ENCODE data around the gene CDHR2.

DNA sequence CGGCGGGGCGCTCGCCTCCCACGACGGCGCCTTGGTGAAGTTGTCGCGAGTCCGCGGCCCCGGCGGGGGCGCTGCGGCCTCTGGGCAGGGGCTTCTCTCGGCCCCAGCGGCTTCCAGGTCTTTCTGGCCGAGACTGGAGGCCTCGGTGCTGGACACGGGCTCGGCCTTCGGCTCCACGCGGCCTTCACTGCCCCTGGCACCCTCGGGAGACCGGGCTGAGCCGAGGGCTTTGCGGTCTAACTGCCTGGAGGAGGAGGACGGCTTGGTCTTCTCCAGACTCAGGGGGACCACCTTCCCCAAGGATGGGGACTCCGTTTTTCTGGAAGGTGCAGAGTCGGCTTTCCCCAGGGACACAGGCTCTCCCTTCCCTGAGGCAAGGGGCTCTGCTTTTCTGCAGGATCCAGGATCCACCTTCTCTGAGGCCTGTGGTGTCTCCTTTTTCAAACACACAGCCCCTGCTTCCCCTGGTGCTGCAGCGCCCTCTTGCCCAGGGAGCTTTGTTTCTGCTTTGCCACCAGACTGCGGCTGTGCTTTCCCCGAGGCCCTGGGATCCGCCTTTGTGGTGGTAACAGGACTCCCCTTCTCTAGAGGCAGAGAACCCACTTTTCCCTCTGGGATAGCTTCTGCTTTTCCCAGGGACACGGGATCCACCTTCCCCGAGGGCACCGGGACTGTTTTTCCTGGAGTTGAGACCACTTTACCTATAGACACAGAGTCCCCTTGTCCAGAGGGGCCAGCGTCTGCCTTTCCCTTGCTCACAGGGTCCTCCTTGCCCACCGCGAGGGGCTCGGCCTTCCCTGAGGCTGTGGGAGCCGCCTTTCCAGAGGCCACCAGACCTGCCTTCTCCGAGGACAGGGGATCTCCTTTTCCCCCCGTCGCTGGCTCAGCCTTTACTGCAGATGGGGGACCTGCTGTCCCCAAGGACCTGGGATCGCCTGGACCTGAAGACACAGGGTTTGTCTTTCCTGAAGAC is 48.6 kb downstream of the CDHR2 start:
- TF ChIP-seq CTCF (IDR thresholded peaks at IDR 0.05; ENCODE audit: insufficient read depth, low read length) = no peak
- no peak for TF ChIP-seq GABPA (IDR thresholded peaks at IDR 0.05; ENCODE audit: low read depth)
- TF ChIP-seq, protein P1, sequence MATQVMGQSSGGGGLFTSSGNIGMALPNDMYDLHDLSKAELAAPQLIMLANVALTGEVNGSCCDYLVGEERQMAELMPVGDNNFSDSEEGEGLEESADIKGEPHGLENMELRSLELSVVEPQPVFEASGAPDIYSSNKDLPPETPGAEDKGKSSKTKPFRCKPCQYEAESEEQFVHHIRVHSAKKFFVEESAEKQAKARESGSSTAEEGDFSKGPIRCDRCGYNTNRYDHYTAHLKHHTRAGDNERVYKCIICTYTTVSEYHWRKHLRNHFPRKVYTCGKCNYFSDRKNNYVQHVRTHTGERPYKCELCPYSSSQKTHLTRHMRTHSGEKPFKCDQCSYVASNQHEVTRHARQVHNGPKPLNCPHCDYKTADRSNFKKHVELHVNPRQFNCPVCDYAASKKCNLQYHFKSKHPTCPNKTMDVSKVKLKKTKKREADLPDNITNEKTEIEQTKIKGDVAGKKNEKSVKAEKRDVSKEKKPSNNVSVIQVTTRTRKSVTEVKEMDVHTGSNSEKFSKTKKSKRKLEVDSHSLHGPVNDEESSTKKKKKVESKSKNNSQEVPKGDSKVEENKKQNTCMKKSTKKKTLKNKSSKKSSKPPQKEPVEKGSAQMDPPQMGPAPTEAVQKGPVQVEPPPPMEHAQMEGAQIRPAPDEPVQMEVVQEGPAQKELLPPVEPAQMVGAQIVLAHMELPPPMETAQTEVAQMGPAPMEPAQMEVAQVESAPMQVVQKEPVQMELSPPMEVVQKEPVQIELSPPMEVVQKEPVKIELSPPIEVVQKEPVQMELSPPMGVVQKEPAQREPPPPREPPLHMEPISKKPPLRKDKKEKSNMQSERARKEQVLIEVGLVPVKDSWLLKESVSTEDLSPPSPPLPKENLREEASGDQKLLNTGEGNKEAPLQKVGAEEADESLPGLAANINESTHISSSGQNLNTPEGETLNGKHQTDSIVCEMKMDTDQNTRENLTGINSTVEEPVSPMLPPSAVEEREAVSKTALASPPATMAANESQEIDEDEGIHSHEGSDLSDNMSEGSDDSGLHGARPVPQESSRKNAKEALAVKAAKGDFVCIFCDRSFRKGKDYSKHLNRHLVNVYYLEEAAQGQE (IDR thresholded peaks at IDR 0.05; ENCODE audit: insufficient replicate concordance, low read depth) = no peak
